Measurements from ENCODE around the gene PHF19. TPM values are rescaled to one million over a fixed set of nuclear protein-coding genes. Genes with fewer than 3 reads are reported as not detected.

The PHF19 gene
- total and polyA plus RNA-seq, 10 of the 15 experiments (the other 5 are each of a cell fraction or from before 2014, with no cell fraction given): 26.0 to 133 (median 87.7) TPM

DNA sequence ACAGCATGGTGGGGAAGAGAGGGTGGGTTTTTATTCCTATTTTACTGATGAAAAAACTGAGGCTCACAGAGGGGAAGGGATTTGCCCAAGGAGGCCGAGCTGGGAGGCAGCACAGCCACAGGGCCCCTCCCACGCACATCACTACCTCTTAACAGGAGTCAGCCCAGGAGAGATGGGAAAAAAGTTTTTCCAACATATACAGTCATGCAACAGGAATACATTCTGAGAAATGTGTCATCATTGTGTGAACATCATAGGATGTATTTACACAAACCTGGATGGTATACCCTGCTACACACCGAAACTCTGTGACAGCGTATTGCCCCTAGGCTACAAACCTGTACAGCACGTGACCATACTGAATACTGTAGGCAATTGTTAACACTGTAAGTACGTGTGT lies 38.0 kb upstream of the PHF19 start:
- FAIRE-seq: no peak
- ChIA-PET CTCF (interaction anchor here (1.0 to 3.4 kb wide), 3 partner anchors 18 to 29 kb away, joined by 3 to 19 read pairs (median 3); no protein-coding TSS in a partner anchor), RAD21 (ENCODE audit: unreplicated experiment) (interaction anchor here (0.8 kb wide), 1 partner anchor 9 kb away, joined by 3 read pairs; no protein-coding TSS in a partner anchor), POLR2A (interaction anchor here (1.4 to 11.5 kb wide), 3 partner anchors 10 to 22 kb away, joined by 6 to 224 read pairs (median 10); no protein-coding TSS in a partner anchor), SMC1A (ENCODE audit: uncharacterized antibody, unreplicated experiment) (interaction anchor here (2.6 to 26.1 kb wide), 2 partner anchors 15 to 21 kb away, joined by 11 to 522 read pairs; no protein-coding TSS in a partner anchor)
- no peak overlapping the region for H3K27ac ChIP-seq (ENCODE audit: control insufficient read depth, insufficient read depth)
- H3K4me3 ChIP-seq: no peak overlapping the region
- H4K20me1 ChIP-seq (ENCODE audit: control insufficient read depth, insufficient read depth): no peaks in the 10 kb centered on the region
- in situ Hi-C loops (cut with MboI) (no loop called here), intact Hi-C loops (cut with micrococcal nuclease; ENCODE audit: unreplicated experiment) (no loop called here)
- H3K9ac ChIP-seq (ENCODE audit: control insufficient read depth, insufficient read depth, low read length): no peak overlapping the region
- H3K79me2 ChIP-seq (ENCODE audit: control insufficient read depth, insufficient read depth, low read length): peaks cover 48% of the 10 kb centered on the region
- no peak for ATAC-seq
- peaks cover 48 to 61% of the 10 kb centered on the region in 2 experiments for H3K36me3 ChIP-seq (ENCODE audit: control insufficient read depth in 2 of 2, insufficient read depth in 2 of 2, low read length in 1 of 2)
- no peaks in the 10 kb centered on the region for H3K27me3 ChIP-seq (replicated peaks in 1 of 2; ENCODE audit: control insufficient read depth in 2 of 2, insufficient read depth in 2 of 2, low read length in 1 of 2)
- no TSS peak for BruUV-seq (replicated peaks)
- peaks cover 2% of the 10 kb centered on the region; the same call in 1 of the 3 replicates for H3K9me3 ChIP-seq (replicated peaks; ENCODE audit: control insufficient read depth, insufficient read depth, low read length)
- no peak for DNase-seq (ENCODE audit: low read depth, low spot score)
- no peak overlapping the region for H2AFZ ChIP-seq (ENCODE audit: control insufficient read depth, low read depth, low read length)
- 68% methylated on average over 6 of the region's 6 CpGs for WGBS (ENCODE audit: insufficient coverage, insufficient replicate concordance, low lambda C conversion rate, missing lambda C conversion rate)
- H3K4me1 ChIP-seq (ENCODE audit: control insufficient read depth, insufficient read depth, low read length): peaks cover 13% of the 10 kb centered on the region
- H3K4me2 ChIP-seq (ENCODE audit: control insufficient read depth, insufficient read depth): no peak overlapping the region
- TF ChIP-seq ZZZ3 (IDR thresholded peaks at IDR 0.05; ENCODE audit: control insufficient read depth, insufficient read length, low read depth) (no peak), RELA (IDR thresholded peaks at IDR 0.05; ENCODE audit: borderline replicate concordance, partially characterized antibody) (no peak), PAX5 (IDR thresholded peaks at IDR 0.05; ENCODE audit: borderline replicate concordance, low read depth, low read length) (no peak), ASH2L (IDR thresholded peaks at IDR 0.05; ENCODE audit: borderline replicate concordance, low read depth) (no peak), CHD1 (IDR thresholded peaks at IDR 0.05; ENCODE audit: low read depth, low read length) (no peak), CHD4 (IDR thresholded peaks at IDR 0.05) (no peak), NFYB (IDR thresholded peaks at IDR 0.05; ENCODE audit: insufficient read depth, low read depth, low read length) (no peak), NR2C2 (IDR thresholded peaks at IDR 0.05; ENCODE audit: borderline replicate concordance, control insufficient read depth, insufficient read length, low read depth) (no peak), CEBPB (IDR thresholded peaks at IDR 0.05; ENCODE audit: borderline replicate concordance in 1 of 2, low read depth in 2 of 2, low read length in 2 of 2) (no peak), TARDBP (IDR thresholded peaks at IDR 0.05; ENCODE audit: borderline replicate concordance) (no peak), SMC3 (IDR thresholded peaks at IDR 0.05; ENCODE audit: borderline replicate concordance, low read length) (no peak)
- TF ChIP-seq, protein P1, sequence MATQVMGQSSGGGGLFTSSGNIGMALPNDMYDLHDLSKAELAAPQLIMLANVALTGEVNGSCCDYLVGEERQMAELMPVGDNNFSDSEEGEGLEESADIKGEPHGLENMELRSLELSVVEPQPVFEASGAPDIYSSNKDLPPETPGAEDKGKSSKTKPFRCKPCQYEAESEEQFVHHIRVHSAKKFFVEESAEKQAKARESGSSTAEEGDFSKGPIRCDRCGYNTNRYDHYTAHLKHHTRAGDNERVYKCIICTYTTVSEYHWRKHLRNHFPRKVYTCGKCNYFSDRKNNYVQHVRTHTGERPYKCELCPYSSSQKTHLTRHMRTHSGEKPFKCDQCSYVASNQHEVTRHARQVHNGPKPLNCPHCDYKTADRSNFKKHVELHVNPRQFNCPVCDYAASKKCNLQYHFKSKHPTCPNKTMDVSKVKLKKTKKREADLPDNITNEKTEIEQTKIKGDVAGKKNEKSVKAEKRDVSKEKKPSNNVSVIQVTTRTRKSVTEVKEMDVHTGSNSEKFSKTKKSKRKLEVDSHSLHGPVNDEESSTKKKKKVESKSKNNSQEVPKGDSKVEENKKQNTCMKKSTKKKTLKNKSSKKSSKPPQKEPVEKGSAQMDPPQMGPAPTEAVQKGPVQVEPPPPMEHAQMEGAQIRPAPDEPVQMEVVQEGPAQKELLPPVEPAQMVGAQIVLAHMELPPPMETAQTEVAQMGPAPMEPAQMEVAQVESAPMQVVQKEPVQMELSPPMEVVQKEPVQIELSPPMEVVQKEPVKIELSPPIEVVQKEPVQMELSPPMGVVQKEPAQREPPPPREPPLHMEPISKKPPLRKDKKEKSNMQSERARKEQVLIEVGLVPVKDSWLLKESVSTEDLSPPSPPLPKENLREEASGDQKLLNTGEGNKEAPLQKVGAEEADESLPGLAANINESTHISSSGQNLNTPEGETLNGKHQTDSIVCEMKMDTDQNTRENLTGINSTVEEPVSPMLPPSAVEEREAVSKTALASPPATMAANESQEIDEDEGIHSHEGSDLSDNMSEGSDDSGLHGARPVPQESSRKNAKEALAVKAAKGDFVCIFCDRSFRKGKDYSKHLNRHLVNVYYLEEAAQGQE (IDR thresholded peaks at IDR 0.05; ENCODE audit: low read depth, low read length): no peak
- TF ChIP-seq, protein P2, sequence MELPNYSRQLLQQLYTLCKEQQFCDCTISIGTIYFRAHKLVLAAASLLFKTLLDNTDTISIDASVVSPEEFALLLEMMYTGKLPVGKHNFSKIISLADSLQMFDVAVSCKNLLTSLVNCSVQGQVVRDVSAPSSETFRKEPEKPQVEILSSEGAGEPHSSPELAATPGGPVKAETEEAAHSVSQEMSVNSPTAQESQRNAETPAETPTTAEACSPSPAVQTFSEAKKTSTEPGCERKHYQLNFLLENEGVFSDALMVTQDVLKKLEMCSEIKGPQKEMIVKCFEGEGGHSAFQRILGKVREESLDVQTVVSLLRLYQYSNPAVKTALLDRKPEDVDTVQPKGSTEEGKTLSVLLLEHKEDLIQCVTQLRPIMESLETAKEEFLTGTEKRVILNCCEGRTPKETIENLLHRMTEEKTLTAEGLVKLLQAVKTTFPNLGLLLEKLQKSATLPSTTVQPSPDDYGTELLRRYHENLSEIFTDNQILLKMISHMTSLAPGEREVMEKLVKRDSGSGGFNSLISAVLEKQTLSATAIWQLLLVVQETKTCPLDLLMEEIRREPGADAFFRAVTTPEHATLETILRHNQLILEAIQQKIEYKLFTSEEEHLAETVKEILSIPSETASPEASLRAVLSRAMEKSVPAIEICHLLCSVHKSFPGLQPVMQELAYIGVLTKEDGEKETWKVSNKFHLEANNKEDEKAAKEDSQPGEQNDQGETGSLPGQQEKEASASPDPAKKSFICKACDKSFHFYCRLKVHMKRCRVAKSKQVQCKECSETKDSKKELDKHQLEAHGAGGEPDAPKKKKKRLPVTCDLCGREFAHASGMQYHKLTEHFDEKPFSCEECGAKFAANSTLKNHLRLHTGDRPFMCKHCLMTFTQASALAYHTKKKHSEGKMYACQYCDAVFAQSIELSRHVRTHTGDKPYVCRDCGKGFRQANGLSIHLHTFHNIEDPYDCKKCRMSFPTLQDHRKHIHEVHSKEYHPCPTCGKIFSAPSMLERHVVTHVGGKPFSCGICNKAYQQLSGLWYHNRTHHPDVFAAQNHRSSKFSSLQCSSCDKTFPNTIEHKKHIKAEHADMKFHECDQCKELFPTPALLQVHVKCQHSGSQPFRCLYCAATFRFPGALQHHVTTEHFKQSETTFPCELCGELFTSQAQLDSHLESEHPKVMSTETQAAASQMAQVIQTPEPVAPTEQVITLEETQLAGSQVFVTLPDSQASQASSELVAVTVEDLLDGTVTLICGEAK (IDR thresholded peaks at IDR 0.05; ENCODE audit: borderline replicate concordance): no peak
- TF ChIP-seq, protein P3, sequence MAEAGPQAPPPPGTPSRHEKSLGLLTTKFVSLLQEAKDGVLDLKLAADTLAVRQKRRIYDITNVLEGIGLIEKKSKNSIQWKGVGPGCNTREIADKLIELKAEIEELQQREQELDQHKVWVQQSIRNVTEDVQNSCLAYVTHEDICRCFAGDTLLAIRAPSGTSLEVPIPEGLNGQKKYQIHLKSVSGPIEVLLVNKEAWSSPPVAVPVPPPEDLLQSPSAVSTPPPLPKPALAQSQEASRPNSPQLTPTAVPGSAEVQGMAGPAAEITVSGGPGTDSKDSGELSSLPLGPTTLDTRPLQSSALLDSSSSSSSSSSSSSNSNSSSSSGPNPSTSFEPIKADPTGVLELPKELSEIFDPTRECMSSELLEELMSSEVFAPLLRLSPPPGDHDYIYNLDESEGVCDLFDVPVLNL (IDR thresholded peaks at IDR 0.05; ENCODE audit: low read depth, low read length): no peak

Data from GM12878 (cell line).